NCI-H524 (cell line): ENCODE data around the gene CYP27A1.

Experiments used
- DNase-seq, 2 experiments: peaks; one replicate each; lab custom pipeline; 2025; lab: John Stamatoyannopoulos, UW

The CYP27A1 gene

DNA sequence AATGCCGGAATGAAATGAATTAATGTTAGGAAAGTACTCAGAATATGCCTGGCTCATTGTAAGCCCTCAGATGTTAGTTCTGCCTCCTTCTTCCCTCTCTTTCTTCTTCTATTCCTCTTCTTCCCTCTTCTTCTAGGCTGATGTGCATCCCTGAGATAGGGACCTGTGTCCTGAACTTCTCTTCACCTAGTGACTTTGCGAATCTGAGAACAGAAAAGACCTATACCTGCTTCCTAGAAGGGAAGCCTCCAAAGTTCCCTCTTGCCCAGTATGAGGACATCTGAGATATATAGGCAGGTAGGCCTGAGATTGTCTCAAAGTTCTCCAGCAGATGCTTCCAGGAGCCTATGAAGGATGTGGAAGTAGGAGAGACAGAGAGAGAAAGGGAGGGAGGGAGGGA, 8.1 kb upstream of the CYP27A1 start:
- no peak for DNase-seq

DNA sequence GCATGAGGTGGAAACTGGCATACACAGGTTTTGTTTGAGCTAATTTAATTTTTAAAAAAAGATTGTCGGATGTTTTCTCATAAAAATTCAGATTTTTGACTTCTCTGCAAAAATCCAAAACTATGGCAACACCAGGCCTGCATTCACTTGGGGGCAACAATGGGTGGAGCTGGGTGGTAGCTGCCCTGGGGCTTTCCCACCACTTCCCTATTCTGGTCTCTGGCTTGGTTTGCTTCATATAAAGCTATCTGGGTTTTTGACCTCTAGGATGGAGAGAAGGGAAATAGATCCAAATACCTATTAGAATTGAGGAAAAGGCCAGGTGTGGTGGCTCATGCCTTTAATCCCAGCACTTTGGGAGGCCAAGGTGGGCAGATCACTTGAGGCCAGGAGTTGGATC, 5.5 kb upstream of the CYP27A1 start:
- DNase-seq: no peak

DNA sequence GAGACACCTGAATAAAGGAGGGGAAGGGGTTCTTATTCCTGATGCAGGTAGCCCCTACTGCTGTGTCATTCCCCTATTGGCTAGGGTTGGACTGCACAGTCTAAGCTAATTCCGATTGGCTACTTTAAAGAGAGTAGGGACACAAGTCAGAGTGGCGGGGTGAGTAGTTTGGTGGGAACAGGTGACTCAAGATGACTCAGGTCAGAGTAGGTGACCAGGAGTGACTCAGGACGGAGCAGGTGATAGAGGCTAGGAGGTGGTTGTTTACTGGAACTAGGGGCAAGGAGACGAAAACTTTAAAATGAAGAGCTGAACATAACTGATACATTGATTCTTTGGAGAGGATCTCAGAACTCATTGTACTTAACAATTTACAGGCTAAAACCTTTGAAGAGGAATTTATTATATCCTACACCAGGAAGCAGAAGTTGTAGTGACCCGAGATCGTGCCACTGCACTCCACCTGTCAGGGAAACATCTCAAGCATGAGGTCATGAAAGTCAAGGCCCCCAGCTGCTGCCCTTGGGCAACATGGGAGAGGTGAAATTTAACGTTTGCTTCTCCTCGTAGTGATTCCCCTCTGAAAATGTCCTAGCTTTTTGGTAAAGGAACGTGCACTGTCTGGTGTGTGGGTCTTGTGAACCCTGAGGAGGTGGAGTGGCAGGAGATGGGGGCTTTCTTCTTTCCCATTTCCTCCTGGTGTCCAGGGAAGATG, 4.5 kb upstream of the CYP27A1 start:
- no peak for DNase-seq

DNA sequence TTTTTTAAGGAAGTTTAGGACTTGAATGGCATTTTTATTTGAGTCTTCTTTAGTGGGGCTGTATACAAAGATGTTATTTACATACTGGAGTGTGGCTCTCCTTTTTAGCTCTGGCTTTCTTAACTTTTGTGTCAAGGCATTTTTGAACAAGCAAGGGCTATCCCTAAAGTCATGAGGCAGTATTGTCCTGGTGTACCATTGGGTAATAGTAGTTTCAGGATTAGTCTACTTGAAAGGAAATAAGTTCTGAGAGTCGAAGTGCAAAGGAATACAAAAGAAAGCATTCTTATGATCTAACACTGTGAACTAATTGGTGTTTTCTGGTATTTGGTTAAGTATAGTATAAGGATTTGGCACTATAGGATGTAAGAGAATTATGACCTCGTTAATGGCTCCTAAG, 1.9 kb upstream of the CYP27A1 start:
- DNase-seq: no peak

DNA sequence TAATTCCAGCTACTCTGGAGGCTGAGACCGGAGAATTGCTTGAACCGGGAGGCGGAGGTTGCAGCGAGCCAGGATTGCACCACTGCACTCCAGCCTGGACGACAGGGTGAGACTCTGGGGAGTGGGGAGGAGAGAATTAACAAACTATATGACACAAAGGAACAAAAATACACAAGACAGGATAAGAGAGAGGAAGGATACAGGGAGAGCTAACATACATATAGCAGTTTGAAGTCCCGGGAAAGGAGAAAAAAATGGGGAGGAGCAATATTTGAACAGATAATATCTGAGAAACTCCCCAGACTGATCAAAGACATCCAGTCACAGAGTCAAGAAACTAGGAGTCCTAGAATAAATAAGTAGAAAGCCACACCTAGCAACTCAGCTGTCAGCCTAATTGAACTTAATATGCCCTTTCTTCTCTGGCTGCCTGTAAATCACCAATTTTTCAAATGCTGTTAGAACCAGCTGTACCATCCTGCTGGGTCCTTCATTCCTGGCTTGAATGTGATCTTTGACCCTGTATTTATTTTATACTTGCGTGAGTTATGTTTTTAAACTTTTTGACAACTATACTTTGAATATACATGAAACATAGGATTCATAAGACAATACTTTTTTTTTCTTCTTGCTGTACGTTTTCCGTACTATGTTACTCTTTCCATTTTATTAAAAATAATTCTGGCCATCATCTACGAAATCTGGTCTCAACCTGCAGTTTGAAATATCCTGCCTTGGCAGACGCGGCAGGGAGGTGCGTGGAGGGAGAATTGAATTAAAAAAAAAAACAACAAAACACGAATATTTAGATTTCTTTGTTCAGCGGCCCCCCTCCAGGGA, 876 bp upstream of the CYP27A1 start:
- DNase-seq: peak in 1 of 2 experiments; percentile 24

DNA sequence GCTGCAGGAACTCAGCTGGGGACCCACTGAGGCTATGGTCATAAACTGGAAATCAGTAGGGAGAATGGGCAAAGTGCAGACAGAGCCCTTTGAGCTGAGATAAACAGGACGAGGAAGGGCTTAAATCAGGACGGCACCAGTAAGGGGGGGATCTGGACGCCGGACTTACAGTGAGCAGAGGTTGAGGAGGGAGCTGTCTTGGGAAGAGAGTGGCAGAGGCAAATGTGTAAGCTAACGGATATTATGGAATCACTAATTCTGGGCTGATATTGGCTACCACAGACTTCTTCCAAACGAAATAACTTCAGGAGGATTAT, 539 bp downstream of the CYP27A1 start:
- peak in 1 of 2 experiments; percentile 25 for DNase-seq

DNA sequence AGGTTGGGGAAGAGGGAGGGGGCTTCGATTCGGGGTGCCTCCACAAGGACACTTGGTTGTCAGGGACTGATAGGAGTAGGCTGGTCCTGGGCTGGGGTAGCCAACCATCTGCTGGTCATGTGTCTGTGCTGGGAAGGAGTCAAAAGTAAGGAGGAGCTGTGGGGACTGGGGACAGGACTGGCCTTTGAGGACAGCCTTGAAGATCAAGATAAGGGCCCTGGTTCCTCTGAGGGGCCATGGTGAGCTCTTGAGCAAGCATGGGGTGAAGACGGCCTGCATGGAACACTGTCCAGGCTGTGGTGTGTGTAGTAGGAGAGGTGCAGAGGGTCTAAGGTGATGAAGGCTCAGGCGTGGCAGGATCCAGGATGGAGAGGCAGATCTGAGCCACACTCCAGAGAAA, 1.7 kb downstream of the CYP27A1 start:
- no peak for DNase-seq

DNA sequence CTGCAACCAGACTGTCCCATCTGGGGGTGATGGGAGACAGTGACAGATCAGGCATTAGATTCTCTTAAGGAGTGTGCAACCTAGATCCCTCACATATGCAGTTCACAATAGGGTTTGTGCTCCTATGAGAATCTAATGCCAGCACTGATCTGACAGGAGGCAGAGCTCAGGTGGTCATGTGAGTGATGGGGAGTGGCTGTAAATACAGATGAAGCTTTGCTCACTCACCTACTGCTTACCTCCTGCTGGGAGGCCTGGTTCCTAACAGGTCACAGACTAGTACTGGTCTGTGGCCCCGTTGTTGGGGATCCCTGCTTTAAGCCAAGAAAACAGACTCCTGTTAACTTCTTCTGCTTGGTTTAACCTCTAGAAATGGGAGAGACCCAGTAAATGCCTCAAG, 3.2 kb downstream of the CYP27A1 start:
- DNase-seq: no peak

DNA sequence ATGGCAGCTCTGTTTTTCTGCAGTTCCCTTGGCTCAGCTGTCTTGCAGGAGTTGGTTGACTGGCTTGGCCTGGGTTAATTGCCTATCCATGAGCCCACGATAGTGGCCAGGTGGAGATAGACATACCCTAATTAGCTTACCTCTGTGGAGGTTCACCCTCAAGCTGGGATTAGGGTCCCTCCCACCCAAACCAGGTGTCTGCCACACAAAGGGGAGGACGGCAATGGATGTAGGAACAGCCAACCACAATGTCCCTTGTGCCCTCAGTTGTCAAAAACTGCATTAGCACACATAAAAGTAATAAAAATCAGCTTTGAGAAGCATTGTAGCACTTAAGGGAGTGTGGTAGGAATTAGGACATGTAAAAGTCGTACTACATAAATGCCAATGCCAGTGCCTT, 4.2 kb downstream of the CYP27A1 start:
- no peak for DNase-seq

DNA sequence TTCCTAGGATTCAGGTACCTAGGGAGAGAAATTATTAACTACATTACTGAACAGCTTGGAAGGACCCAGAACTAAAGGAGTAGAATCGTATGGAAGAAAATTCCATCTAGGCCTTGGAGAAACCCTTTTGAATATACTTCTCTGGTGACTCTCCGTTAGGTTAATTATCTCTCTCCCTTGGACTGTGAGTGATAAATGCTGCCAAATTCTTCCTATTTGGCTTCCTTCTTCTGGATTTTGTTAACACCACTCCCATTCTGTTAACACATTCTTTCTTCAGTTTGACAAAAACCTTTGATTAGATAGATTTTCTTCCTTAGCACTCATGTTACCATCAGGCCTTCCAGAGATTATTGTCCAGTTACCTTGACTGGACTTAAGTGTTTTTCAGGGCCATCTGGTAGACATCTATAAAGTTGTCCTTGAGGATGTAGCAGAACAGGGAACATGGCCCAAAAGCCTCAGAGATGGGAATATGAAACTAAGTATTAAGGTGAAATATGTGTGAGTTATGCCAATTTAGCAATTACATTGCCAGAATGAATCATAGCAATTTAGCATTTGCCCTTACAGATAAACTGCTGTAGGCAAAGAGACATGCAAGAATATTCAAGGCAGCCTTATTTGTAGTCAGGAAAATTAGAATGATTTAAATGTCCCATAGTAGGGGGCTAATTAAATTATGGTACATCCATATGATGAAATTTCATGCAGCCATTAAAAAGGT, 6.7 kb downstream of the CYP27A1 start:
- DNase-seq: no peak

DNA sequence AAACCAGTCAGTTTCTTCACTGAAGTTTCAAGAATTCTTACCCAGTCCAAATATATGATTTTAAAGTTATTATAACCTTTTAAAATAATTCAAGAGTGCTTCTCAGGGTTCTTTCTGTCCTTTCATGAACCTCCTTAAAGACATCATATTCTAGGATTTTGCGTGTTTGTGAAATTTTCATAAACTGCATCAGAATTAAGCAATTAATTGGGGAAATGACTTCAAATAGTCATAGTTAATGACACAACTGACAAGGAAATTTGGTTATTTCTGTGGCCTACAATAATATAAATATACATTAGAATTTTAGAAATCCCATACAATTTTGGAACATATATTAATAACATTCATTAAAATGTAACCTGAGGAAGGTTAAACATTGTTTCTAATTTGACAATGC, 10.5 kb downstream of the CYP27A1 start:
- DNase-seq: no peak

DNA sequence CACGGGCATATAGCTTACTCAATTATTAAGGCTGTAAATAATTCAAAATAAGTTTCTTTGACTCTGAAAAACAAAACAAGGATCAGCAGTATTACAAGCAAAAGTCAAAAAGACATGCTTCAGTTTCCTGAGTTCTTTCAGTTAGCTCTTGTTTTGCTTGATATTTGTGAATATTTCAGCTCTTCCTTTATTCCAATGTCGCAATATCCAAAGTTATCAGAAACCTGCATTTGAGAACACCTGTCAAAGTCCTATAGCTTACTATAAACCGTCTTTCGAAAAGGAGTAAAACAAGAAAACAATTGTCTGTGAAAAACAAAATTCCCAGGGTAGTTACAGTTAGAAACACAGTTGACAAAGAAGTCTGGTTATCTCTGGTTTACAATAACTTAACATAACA, 14.7 kb downstream of the CYP27A1 start:
- no peak for DNase-seq

DNA sequence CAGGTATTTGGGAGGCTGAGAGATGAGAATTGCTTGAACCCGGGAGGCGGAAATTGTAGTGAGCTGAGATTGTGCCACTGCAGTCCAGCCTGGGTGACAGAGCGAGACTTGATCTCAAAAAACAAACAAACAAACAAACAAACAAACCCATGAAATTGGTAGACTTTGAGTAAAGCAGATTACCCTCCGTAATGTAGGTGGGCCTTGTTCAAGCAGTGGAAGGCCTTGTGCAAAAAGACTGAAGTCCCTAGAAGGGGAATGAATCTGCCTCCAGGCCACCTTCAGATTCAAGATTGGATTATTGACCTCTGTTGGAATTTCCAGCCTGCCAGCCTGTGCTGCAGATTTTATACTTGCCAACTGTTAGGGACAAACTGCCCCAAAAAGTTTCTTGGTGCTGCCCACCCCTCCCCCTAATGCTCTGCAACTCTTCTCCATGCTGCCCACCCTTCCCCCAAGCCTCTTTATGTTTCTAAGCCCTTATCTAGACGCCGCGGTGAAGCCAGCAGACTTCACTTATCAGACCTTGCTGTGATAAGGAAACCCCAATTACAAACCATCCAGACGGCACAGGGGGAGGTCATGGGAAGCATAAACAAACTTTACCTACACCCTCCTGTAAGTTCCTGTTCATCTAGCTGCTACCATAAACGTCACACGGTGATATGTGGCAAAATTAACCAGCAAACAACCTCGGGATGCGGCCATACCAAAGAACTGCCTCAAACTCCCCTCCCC, 17.0 kb downstream of the CYP27A1 start:
- DNase-seq: no peak

DNA sequence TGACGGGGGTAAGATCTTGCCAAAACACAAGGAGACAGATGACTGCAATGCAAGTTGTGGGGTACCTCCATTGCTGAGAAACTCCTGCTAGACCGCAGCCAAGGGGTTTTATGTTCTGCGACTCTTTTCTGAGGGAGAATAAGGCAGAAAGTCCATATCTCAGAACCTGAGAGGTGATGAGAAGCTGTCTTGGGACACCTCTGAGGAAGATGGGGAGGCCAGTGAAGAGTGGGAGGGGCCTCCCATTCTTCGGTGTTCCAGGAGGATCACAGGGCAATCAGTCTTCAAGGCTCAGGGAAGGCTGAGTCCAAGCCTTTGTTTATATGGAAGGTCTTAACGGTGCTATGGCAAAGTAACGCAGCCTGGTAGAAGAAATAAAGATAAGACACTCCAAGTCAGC, 18.0 kb downstream of the CYP27A1 start:
- peak in 1 of 2 experiments; percentile 6 for DNase-seq

DNA sequence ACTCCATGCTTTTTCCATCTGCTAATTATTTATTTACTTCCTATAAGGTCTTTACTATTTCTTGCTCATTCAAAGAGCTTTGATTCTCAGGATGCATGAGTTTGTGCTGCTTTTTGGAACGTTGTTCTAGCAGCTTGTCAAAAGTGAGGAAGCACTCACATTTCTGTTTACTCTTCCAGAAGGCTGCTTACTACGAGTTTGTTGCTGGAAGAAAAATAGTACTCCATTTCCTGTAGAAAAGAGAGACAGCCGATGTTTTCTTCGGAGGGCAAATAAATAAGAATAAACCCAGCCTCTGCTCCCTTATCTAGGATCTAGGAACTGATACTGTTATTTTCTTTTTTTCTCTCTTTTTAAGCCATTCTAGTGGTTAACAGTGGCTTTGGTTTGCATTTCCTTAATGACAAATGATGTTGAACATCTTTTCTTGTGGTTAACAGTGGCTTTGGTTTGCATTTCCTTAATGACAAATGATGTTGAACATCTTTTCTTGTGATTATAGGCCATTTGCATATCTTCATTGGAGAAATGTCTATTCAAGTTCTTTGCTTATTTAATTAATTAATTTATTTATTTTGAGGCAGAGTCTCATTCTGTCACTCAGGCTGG, 20.5 kb downstream of the CYP27A1 start:
- no peak for DNase-seq

DNA sequence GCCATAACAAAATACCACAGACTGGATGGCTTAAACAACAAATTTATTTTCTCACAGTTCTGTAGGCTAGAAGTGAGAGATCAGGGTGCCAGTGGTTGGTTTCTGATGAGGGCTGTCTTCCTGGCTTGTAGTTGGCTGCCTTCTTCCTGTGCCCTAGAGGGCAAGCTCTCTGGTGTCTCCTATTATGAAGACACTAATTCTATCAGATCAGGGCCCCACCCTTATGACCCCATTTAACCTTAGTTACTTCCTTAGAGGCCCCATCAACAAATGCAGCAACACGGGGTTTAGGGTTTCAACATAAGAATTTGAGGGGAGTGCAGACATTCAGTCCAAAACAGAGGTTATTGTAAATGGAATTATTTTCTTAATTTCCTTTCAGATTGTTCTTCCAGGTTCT, 22.9 kb downstream of the CYP27A1 start:
- DNase-seq: no peak

DNA sequence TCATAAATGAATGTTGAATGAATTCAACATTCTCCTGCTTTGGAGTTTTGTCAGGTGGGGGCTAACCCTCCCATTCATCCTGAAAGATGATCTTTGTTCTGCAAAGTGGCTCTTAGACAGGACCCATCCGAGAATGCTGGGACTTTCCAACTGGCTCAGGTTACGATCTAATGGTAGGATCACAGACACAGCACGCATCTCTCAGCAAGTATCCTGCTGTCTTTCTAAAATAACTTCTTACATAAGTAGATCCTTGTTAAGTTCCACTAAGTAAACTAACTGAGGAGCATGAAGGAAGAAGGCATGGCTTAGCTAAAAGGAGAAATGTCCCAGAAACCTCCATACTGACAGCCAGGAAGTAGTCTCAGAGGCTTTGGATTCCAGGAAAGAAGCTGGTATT, 23.7 kb downstream of the CYP27A1 start:
- peak; percentile 56 to 73 for DNase-seq

DNA sequence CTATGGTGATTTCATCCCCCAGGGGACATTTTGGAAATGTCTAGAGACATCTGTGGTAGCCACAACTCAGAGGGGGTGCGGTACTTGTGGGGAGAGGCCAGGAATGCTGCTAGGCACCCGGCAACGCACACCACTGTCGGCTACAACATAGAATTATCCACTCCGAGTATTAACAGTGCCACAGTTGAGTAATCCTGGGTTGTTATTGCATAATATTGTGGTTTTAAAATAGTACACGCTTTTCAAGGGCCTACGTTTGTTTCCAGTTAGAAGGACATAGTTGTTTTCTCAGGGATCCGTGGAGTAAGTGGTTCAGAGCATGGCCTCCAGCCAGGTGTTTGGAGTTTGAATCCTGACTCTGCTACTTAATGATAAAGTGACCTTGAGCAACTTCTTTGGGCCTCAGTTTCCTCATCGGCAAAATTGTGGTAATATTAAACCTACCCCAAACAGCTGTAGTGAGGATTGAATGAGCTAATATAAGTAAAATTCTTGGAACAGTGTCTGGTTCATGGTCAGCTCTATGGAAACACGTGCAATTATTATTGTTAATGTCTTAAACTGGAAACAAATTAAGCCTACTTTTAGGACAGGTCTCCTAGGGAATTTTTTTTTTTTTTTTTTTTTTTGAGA, 24.5 kb downstream of the CYP27A1 start:
- DNase-seq: peak; percentile 32 to 72

DNA sequence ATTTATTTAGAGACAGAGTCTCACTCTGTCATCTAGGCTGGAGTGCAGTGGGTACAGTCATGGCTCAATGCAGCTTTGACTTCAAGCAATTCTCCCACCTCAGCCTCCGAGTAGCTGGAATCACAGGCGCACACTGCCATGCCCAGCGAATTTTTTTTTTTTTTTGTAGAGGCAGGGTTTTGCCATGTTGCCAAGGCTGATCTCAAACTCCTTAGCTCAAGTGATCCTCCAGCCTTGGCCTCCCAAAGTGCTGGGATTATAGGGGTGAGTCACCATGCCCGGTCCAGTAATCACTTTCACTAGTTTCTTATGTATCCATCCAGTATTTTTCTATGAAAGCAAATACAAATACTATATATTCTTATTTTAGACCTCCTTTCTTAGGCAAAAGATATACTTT, 25.7 kb downstream of the CYP27A1 start:
- no peak for DNase-seq

DNA sequence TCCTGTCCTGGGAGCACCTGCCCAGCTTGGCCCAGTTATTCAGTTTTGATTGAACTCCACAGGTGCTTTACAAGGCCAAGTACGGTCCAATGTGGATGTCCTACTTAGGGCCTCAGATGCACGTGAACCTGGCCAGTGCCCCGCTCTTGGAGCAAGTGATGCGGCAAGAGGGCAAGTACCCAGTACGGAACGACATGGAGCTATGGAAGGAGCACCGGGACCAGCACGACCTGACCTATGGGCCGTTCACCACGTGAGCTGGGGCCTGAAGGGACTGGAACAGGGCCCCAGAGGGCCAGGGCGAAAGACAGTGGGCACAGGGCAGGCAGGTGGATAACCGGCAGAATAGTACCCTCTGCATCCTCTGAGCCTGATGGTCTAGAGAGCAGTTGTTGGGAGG, 27.6 kb downstream of the CYP27A1 start:
- no peak for DNase-seq

DNA sequence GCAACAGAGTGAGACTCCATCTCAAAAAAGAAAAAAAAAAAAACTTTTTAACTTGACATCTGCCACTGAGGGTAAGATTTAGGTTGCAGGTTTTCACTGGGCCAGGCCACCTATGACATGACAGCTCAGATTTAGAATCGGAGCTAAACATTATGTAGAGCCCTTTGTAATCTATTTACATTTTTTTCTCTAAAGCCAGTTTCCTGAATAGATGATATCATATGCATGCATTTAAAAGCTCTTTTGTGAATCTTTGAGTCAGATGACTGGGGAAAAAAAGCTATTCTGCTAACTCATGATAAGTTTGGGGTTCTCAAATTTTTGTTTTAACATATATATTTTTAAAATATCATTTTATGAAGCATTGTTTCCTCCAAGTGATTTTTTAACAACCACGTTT, 28.3 kb downstream of the CYP27A1 start:
- no peak for DNase-seq
